Tibial nerve (tissue), 4 donors: Measurements from ENCODE around the gene ISYNA1. TPM values are rescaled to one million over a fixed set of nuclear protein-coding genes. Genes with fewer than 3 reads are reported as not detected.
A peak's percentile ranks its signal among the peaks of the same experiment; 100 is the strongest.

Experiments used
- DNase-seq, 2 donors: peaks; one replicate each; pipeline ENCODE4 v3.0.0-alpha.2; 2019; ENCODE audit warnings: low spot score in 2 of 2
- H3K27ac ChIP-seq, 4 donors: fragments of 200-600 bp; sonication (generic) in 3 of 4; one replicate each; pipeline ENCODE4 v1.5.1; 2017 to 2019; ENCODE audit warnings: mild to moderate bottlenecking in 1 of 4
- H3K27me3 ChIP-seq, 2 donors: fragments of 200-600 bp; sonication (generic) in 1 of 2; one replicate each; pipeline versions ENCODE4 v1.5.1 to v1.6.0; 2017 to 2019
- H3K36me3 ChIP-seq, 3 donors: fragments of 200-600 bp; sonication (generic); one replicate each; pipeline ENCODE4 v1.5.1; 2018 to 2019
- H3K4me1 ChIP-seq, 4 donors: fragments of 200-600 bp; sonication (generic) in 3 of 4; one replicate each; pipeline ENCODE4 v1.5.1; 2017 to 2019
- H3K4me3 ChIP-seq, 4 donors: fragments of 200-600 bp; sonication (generic) in 3 of 4; one replicate each; pipeline ENCODE4 v1.5.1; 2017 to 2019; ENCODE audit warnings: mild to moderate bottlenecking in 1 of 4, moderate library complexity in 1 of 4
- H3K9me3 ChIP-seq, 4 donors: fragments of 200-600 bp; sonication (generic) in 3 of 4; one replicate each; pipeline ENCODE4 v1.5.1; 2017 to 2019
- EP300 ChIP-seq, 2 donors: sonication (generic); formaldehyde crosslinking; IDR thresholded peaks; one replicate each; pipeline ENCODE4 v1.6.1; 2017; ENCODE audit warnings: antibody characterized with exemption in 2 of 2, mild to moderate bottlenecking in 1 of 2
- POLR2A ChIP-seq, 2 donors: fragments of 450-650 bp; IDR thresholded peaks; one replicate each; pipeline ENCODE4 v1.6.1; 2017; ENCODE audit warnings: antibody characterized with exemption in 2 of 2, mild to moderate bottlenecking in 2 of 2, moderate library complexity in 2 of 2
- WGBS, 2 donors: methylation state at CpG; one replicate each; pipeline ENCODE4 v1.1.5; 2018; 5-methylcytosine and 5-hydroxymethylcytosine counted together
- total RNA-seq, 4 donors: library from RNA; depleted of rRNA; stranded (reverse); fragments of >200 nt; gene quantifications; one replicate each; pipeline ENCODE4 v1.1.0, GENCODE V29; 2016
- TF ChIP-seq, protein P1 (sequence below), 5 experiments: fragments of 200-600 bp in 3 of 5; fragments of 450-650 bp in 2 of 5; sonication (generic) in 3 of 5; IDR thresholded peaks; one replicate each; pipeline ENCODE4 v1.5.1; 2016 to 2019; ENCODE audit warnings: antibody characterized with exemption in 5 of 5, mild to moderate bottlenecking in 3 of 5, moderate library complexity in 2 of 5

Gene ISYNA1
- total RNA-seq, 4 donors from 2014 or later = 43.5 to 82.2 (median 52.4) TPM

GRCh38 chr19:18481505-18482222, 43.7 kb upstream of the ISYNA1 start:
- H3K4me1 ChIP-seq = peaks cover 0 to 87% (median 65%) of the 10 kb centered on the region in 4 donors
- H3K27me3 ChIP-seq = no peaks in the 10 kb centered on the region
- H3K27ac ChIP-seq = peak overlapping the region in 3 of 4 donors; percentile 11 to 88 (median 66)
- no peak for TF ChIP-seq EP300 (IDR thresholded peaks at IDR 0.05)
- TF ChIP-seq, protein P1, sequence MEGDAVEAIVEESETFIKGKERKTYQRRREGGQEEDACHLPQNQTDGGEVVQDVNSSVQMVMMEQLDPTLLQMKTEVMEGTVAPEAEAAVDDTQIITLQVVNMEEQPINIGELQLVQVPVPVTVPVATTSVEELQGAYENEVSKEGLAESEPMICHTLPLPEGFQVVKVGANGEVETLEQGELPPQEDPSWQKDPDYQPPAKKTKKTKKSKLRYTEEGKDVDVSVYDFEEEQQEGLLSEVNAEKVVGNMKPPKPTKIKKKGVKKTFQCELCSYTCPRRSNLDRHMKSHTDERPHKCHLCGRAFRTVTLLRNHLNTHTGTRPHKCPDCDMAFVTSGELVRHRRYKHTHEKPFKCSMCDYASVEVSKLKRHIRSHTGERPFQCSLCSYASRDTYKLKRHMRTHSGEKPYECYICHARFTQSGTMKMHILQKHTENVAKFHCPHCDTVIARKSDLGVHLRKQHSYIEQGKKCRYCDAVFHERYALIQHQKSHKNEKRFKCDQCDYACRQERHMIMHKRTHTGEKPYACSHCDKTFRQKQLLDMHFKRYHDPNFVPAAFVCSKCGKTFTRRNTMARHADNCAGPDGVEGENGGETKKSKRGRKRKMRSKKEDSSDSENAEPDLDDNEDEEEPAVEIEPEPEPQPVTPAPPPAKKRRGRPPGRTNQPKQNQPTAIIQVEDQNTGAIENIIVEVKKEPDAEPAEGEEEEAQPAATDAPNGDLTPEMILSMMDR (IDR thresholded peaks at IDR 0.05) = no peak
- TF ChIP-seq POLR2A (IDR thresholded peaks at IDR 0.05) = no peak
- 93 to 95% methylated on average over 12 of the region's 12 CpGs for WGBS, 2 donors
- H3K4me3 ChIP-seq = no peak overlapping the region
- DNase-seq = no peak
- H3K36me3 ChIP-seq = peaks cover 0 to 4% (median 0%) of the 10 kb centered on the region in 3 donors
- no peaks in the 10 kb centered on the region for H3K9me3 ChIP-seq

DNA sequence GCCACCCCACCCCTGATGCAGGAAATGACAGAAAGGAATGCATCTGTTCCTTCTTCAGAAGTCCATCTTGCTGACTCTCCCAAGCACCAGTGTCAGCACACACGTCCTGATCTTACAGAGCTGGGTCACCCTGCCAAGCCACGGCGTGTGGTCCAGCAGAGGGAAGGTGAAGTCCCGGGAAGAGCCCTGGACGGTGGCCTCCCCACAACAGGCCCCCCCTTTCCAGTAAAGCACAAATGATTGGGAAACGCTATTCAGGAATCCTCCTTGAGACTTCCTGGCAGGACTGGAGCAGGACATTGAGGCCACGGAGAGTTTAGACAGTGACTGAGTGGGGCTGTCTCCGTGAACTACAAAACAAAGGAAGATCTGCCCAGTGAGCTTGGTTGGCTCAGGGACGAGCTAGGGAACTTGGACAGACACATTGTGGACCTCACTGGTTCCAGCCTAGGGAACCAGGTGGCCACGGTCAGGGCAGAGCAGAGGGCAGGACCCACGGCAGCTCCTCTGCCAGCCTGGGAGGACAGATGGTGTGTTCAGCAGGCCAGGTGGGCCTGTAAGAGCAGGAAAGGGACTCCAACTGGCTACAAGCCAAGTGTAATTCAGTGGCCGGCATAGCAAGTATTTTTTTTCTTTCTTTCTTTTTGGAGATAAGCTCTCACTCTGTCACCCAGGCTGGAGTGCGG, 42.2 kb upstream of the ISYNA1 start:
- TF ChIP-seq EP300 (IDR thresholded peaks at IDR 0.05) = peak; percentile 72 to 98
- TF ChIP-seq, protein P1 (IDR thresholded peaks at IDR 0.05) = no peak
- Histone ChIP-seq H3K36me3 (peaks cover 0 to 4% (median 0%) of the 10 kb centered on the region in 3 donors), H3K4me1 (peaks cover 0 to 87% (median 57%) of the 10 kb centered on the region in 4 donors), H3K4me3 (no peak overlapping the region), H3K27me3 (no peaks in the 10 kb centered on the region), H3K9me3 (no peaks in the 10 kb centered on the region), H3K27ac (peak overlapping the region in 3 of 4 donors; percentile 72 to 88 (median 86))
- 41 to 50% methylated on average over 11 to 13 of the region's 13 CpGs for WGBS, 2 donors
- DNase-seq = peak; percentile 72 to 84

DNA sequence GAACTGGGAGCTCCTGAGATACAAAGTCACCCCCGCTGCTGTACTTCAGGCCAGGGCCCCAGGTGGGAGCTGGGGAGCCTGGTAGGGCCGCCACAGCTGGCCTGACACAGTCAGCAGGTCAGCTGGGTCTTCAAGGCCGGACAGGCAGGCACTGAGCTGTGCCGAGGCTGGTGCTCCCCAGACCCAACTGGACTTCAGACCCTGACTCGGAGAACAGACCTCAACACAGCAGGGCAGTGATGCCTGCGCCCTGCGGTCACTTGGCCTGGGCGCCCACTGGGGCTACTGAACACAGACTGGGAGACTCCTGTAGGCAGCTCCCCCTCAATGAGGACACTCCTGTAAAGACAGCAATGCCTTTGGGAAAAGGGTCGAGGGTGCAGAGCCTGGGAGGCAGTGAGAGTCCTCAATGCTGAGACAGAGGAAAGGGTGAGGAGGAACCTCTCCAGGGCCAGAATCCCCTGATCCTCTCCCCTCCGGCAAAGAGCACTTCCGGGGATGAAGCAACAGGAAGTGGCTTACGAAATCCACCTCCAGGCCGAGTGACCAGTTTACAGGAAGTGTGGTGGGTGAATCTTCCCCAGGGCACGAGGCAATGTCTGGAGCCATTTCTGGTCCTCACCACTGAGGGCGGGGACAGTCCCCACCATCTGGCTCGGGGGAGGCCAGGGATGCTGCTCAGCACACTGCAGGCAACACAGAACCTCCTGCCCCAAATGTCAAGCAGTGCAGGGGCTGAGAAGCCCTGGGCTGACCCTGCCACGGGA, 40.8 kb upstream of the ISYNA1 start:
- Histone ChIP-seq H3K4me3 (no peak overlapping the region), H3K27ac (peak overlapping the region; percentile 12 to 88 (median 79)), H3K9me3 (no peaks in the 10 kb centered on the region), H3K36me3 (peaks cover 0 to 4% (median 0%) of the 10 kb centered on the region in 3 donors), H3K4me1 (peaks cover 0 to 88% (median 46%) of the 10 kb centered on the region in 4 donors), H3K27me3 (no peaks in the 10 kb centered on the region)
- DNase-seq = peak; percentile 56 to 80
- WGBS, 2 donors = 51 to 55% methylated on average over 14 to 16 of the region's 17 CpGs
- peak; percentile 87 to 97 for TF ChIP-seq EP300 (IDR thresholded peaks at IDR 0.05)
- TF ChIP-seq, protein P1 (IDR thresholded peaks at IDR 0.05) = no peak
- TF ChIP-seq POLR2A (IDR thresholded peaks at IDR 0.05) = peak in 1 of 2 donors; percentile 25

- TF ChIP-seq POLR2A (IDR thresholded peaks at IDR 0.05) (no peak), EP300 (IDR thresholded peaks at IDR 0.05) (no peak)
- TF ChIP-seq, protein P1 (IDR thresholded peaks at IDR 0.05) = no peak
- no peaks in the 10 kb centered on the region for H3K9me3 ChIP-seq
- 79 to 81% methylated on average over 7 to 8 of the region's 8 CpGs for WGBS, 2 donors
- H3K4me1 ChIP-seq = peaks cover 0 to 88% (median 44%) of the 10 kb centered on the region in 4 donors
- DNase-seq = no peak
- H3K36me3 ChIP-seq = peaks cover 0 to 8% (median 0%) of the 10 kb centered on the region in 3 donors
- H3K27me3 ChIP-seq = no peaks in the 10 kb centered on the region
- no peak overlapping the region for H3K4me3 ChIP-seq
- H3K27ac ChIP-seq = peak overlapping the region in 3 of 4 donors; percentile 72 to 88 (median 86)
Observed at GRCh38 chr19:18477974-18478373, 40.0 kb upstream of the ISYNA1 start.
